A549 (cell line): ENCODE measurements around the gene CHMP3. TPM values are rescaled to one million over a fixed set of nuclear protein-coding genes. Genes with fewer than 3 reads are reported as not detected.

ENCODE experiments used
- ATAC-seq, 2 experiments: fragments of 200-7000 bp in 1 of 2; fragments of >200 bp in 1 of 2; cut with Nextera tagmentation in 1 of 2; cut with Tn5 transposase in 1 of 2; 3 replicates each; pipeline versions ENCODE4 v1.8.0 to v1.9.1; 2018 to 2020; ENCODE audit warnings: mild to moderate bottlenecking in 1 of 2, moderate library complexity in 1 of 2
- CTCF ChIA-PET: fragments of 300-600 bp; sonication (Branson Sonifier 250); formaldehyde crosslinking; extraction: SDS; loops from one replicate; lab custom pipeline; 2021; ENCODE audit warnings: antibody characterized with exemption, inconsistent platforms; lab: Yijun Ruan, JAX
- POLR2A ChIA-PET: fragments of 350-600 bp; formaldehyde crosslinking; extraction: SDS; loops from one replicate; lab custom pipeline; 2021; ENCODE audit warnings: antibody characterized with exemption, inconsistent platforms; lab: Yijun Ruan, JAX
- DNase-seq, 2 experiments: peaks; one replicate each; pipeline versions ENCODE4 v3.0.0 to v3.0.0-alpha.2; 2011 to 2016; ENCODE audit warnings: low read depth in 1 of 2, low spot score in 1 of 2
- FAIRE-seq: peaks from 2 replicates; lab custom pipeline; 2011; peaks lifted over from hg19 to GRCh38; lab: Jason Lieb, UNC
- H3K27ac ChIP-seq, 2 experiments: fragments of >200 bp; sonication (Bioruptor Twin); formaldehyde crosslinking; 3 replicates each; pipeline ENCODE4 v1.5.1; 2016 to 2017
- H3K4me1 ChIP-seq: fragments of >200 bp; sonication (Bioruptor Twin); formaldehyde crosslinking; 3 replicates; pipeline ENCODE4 v1.6.1; 2016
- H3K4me2 ChIP-seq: fragments of >200 bp; sonication (Bioruptor Twin); formaldehyde crosslinking; 3 replicates; pipeline ENCODE4 v1.6.1; 2016
- H3K4me3 ChIP-seq: fragments of >200 bp; sonication (Bioruptor Twin); formaldehyde crosslinking; 3 replicates; pipeline ENCODE4 v1.5.1; 2016
- H3K9me3 ChIP-seq: fragments of >200 bp; sonication (Bioruptor Twin); formaldehyde crosslinking; 3 replicates; pipeline ENCODE4 v1.6.1; 2016
- BHLHE40 ChIP-seq: IDR thresholded peaks from 2 replicates; pipeline ENCODE4 v1.6.1; 2012; ENCODE audit warnings: low read depth, low read length, inconsistent platforms
- CBX8 ChIP-seq: fragments of 200-600 bp; sonication (generic); IDR thresholded peaks from 2 replicates; pipeline ENCODE4 v1.6.1; 2016
- E2F6 ChIP-seq: IDR thresholded peaks from 2 replicates; pipeline ENCODE4 v1.6.1; 2012; ENCODE audit warnings: low read depth, borderline replicate concordance
- ESRRA ChIP-seq: fragments of 150-350 bp; IDR thresholded peaks from 2 replicates; pipeline ENCODE4 v1.6.1; 2014; ENCODE audit warnings: mild to moderate bottlenecking, low read length, borderline replicate concordance
- FOSL2 ChIP-seq, 2 experiments: fragments of 450-650 bp in 1 of 2; fragments of >200 bp in 1 of 2; sonication (Bioruptor Twin) in 1 of 2; formaldehyde crosslinking; IDR thresholded peaks; 2 replicates each; pipeline versions ENCODE4 v1.5.0 to v1.6.1; 2016 to 2020; ENCODE audit warnings: mild to moderate bottlenecking in 1 of 2, moderate library complexity in 1 of 2
- GATA3 ChIP-seq: IDR thresholded peaks from 2 replicates; pipeline ENCODE4 v1.6.1; 2012; ENCODE audit warnings: borderline replicate concordance
- HDAC2 ChIP-seq: fragments of 200-600 bp; sonication (generic); IDR thresholded peaks from 2 replicates; pipeline ENCODE4 v1.6.1; 2016
- HEYL ChIP-seq: fragments of 250-450 bp; sonication (Bioruptor Pico); IDR thresholded peaks from 2 replicates; pipeline ENCODE4 v1.8.0; 2021; ENCODE audit warnings: mild to moderate bottlenecking, moderate library complexity
- HOXA7 ChIP-seq: fragments of 250-450 bp; sonication (Bioruptor Pico); IDR thresholded peaks from 2 replicates; pipeline ENCODE4 v1.5.0; 2020; ENCODE audit warnings: mild to moderate bottlenecking, moderate library complexity
- HOXB5 ChIP-seq: fragments of 250-450 bp; sonication (Bioruptor Pico); IDR thresholded peaks from 2 replicates; pipeline ENCODE4 v1.5.0; 2020; ENCODE audit warnings: mild to moderate bottlenecking, moderate library complexity
- JUN ChIP-seq, 2 experiments: fragments of >200 bp; sonication (Bioruptor Twin); formaldehyde crosslinking; IDR thresholded peaks; 2 replicates in 1 of 2; 3 replicates in 1 of 2; pipeline ENCODE4 v1.6.1; 2016 to 2017
- MAFK ChIP-seq: fragments of 450-650 bp; IDR thresholded peaks from 2 replicates; pipeline ENCODE4 v1.6.1; 2014; ENCODE audit not compliant: partially characterized antibody
- MYC ChIP-seq: IDR thresholded peaks from 2 replicates; pipeline ENCODE4 v1.6.1; 2012; ENCODE audit warnings: mild to moderate bottlenecking, inconsistent platforms, low read length, improper control_type of control experiment, borderline replicate concordance
- PHF8 ChIP-seq: fragments of 200-600 bp; sonication (generic); IDR thresholded peaks from 2 replicates; pipeline ENCODE4 v1.6.1; 2016; ENCODE audit warnings: low read depth, mild to moderate bottlenecking, antibody characterized with exemption, moderate library complexity, borderline replicate concordance
- POLR2A ChIP-seq: IDR thresholded peaks from 2 replicates; pipeline ENCODE4 v1.6.1; 2012; ENCODE audit warnings: mild to moderate bottlenecking, low read length
- REST ChIP-seq: fragments of 200-600 bp; sonication (generic); IDR thresholded peaks from 2 replicates; pipeline ENCODE4 v1.6.1; 2016; ENCODE audit warnings: antibody characterized with exemption, mild to moderate bottlenecking, moderate library complexity
- RNF2 ChIP-seq: fragments of 200-600 bp; sonication (generic); IDR thresholded peaks from 2 replicates; pipeline ENCODE4 v1.6.1; 2016; ENCODE audit warnings: low read depth, mild to moderate bottlenecking, antibody characterized with exemption, moderate library complexity, borderline replicate concordance
- ZC3H11A ChIP-seq: fragments of 450-650 bp; IDR thresholded peaks from 2 replicates; pipeline ENCODE4 v1.6.1; 2014; ENCODE audit warnings: antibody characterized with exemption, mild to moderate bottlenecking
- ZSCAN20 ChIP-seq: fragments of 250-450 bp; sonication (Bioruptor Pico); IDR thresholded peaks from 2 replicates; pipeline ENCODE4 v1.8.0; 2022; ENCODE audit warnings: mild to moderate bottlenecking, moderate library complexity
- WGBS: methylation state at CpG from one replicate; pipeline ENCODE4 v1.1.6; 2017; ENCODE audit errors: missing lambda C conversion rate; 5-methylcytosine and 5-hydroxymethylcytosine counted together
- polyA minus RNA-seq: library from RNA; depleted of rRNA, polyadenylated mRNA; stranded (reverse); fragments of >200 nt; gene quantifications from 2 replicates; pipeline ENCODE4 v1.2.3, GENCODE V29; 2011; rRNA and poly(A)+ RNA removed
- polyA plus RNA-seq, 4 experiments: library from polyadenylated mRNA; depleted of rRNA in 3 of 4; stranded (reverse); fragments of >200 nt; fragmentation: RNase III in 1 of 4; extraction: RNeasy Plus Mini Kit Qiagen cat#74134 plus additional on column Dnase treatment in 1 of 4; gene quantifications; 2 replicates in 3 of 4; 3 replicates in 1 of 4; pipeline ENCODE4 v1.2.3, GENCODE V29; 2011 to 2017
- TF ChIP-seq, protein P1 (sequence below): fragments of 450-650 bp; IDR thresholded peaks from 2 replicates; pipeline ENCODE4 v1.6.1; 2014; ENCODE audit warnings: antibody characterized with exemption
- TF ChIP-seq, protein P2 (sequence below): fragments of >200 bp; sonication (Bioruptor Twin); formaldehyde crosslinking; IDR thresholded peaks from 3 replicates; pipeline ENCODE4 v1.6.1; 2016
- TF ChIP-seq, protein P3 (sequence below): IDR thresholded peaks from 2 replicates; pipeline ENCODE4 v1.6.1; 2012
- TF ChIP-seq, protein P4 (sequence below): fragments of 250-450 bp; sonication (Bioruptor Pico); IDR thresholded peaks from 2 replicates; pipeline ENCODE4 v1.5.0; 2020; ENCODE audit warnings: low read depth, mild to moderate bottlenecking, moderate library complexity

Gene CHMP3
- polyA plus RNA-seq (2011; rRNA removed) (175 and 246 TPM in 2 replicates), polyA plus RNA-seq (2017; fragmentation: RNase III; extraction: RNeasy Plus Mini Kit Qiagen cat#74134 plus additional on column Dnase treatment) (108 to 109 TPM (median 108 TPM) in 3 replicates), polyA minus RNA-seq (58.5 and 73.4 TPM in 2 replicates)
- polyA plus RNA-seq (2012; cell fraction: cytosol; rRNA removed) = 60.1 and 66.2 TPM in 2 replicates
- polyA plus RNA-seq (2012; cell fraction: nucleus; rRNA removed) = 14.5 and 21.6 TPM in 2 replicates

- Histone ChIP-seq H3K4me2 (peak within 1 kb of the TSS; percentile 74), H3K9me3 (peaks cover 5% of the 10 kb centered on the region; the same call in 1 of the 3 replicates), H3K27ac (peak within 1 kb of the TSS; percentile 94 to 96), H3K4me3 (peak within 1 kb of the TSS; percentile 56), H3K4me1 (peaks cover 29% of the 10 kb centered on the region)
- POLR2A ChIA-PET = interaction anchor here (0.6 to 2.5 kb wide), 3 partner anchors 59 to 411 kb away, joined by 7 to 14 read pairs (median 10); partner anchors contain the start of gene KDM3A
- WGBS = 2% methylated on average over 42 of the region's 57 CpGs
- TF ChIP-seq, protein P1, sequence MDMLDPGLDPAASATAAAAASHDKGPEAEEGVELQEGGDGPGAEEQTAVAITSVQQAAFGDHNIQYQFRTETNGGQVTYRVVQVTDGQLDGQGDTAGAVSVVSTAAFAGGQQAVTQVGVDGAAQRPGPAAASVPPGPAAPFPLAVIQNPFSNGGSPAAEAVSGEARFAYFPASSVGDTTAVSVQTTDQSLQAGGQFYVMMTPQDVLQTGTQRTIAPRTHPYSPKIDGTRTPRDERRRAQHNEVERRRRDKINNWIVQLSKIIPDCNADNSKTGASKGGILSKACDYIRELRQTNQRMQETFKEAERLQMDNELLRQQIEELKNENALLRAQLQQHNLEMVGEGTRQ = peak; percentile 66; the same call in 1 of the 2 replicates
- TF ChIP-seq RNF2 = no peak
- no peak for TF ChIP-seq FOSL2 (IDR thresholded peaks at IDR 0.05)
- peak; percentile 83 for TF ChIP-seq FOSL2 (CRISPR knock-in tag; IDR thresholded peaks at IDR 0.05)
- TF ChIP-seq E2F6 = peak; percentile 97
- peak; percentile 63; the same call in 1 of the 2 replicates for TF ChIP-seq HOXA7 (CRISPR knock-in tag)
- TF ChIP-seq POLR2A = peak; percentile 57
- TF ChIP-seq JUN (IDR thresholded peaks at IDR 0.05) = peak; percentile 56 to 95; a peak in 4 of 5 replicates
- no peak for TF ChIP-seq ESRRA
- TF ChIP-seq, protein P2, sequence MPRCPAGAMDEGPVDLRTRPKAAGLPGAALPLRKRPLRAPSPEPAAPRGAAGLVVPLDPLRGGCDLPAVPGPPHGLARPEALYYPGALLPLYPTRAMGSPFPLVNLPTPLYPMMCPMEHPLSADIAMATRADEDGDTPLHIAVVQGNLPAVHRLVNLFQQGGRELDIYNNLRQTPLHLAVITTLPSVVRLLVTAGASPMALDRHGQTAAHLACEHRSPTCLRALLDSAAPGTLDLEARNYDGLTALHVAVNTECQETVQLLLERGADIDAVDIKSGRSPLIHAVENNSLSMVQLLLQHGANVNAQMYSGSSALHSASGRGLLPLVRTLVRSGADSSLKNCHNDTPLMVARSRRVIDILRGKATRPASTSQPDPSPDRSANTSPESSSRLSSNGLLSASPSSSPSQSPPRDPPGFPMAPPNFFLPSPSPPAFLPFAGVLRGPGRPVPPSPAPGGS = peak; percentile 85; the same call in 1 of the 3 replicates
- TF ChIP-seq MYC = peak; percentile 14; the same call in 1 of the 2 replicates
- 0 out of 2 replicates have a peak, but pooled peaks have one; percentile 12 for TF ChIP-seq REST
- no peak for TF ChIP-seq HDAC2
- no peak for TF ChIP-seq HEYL (CRISPR knock-in tag)
- TF ChIP-seq PHF8 = peak; percentile 92
- 0 out of 2 replicates have a peak, but pooled peaks have one; percentile 11 for TF ChIP-seq ZC3H11A
- no peak for TF ChIP-seq CBX8
- TF ChIP-seq HOXB5 (CRISPR knock-in tag) = peak; percentile 92; the same call in 1 of the 2 replicates
- TF ChIP-seq BHLHE40 = peak; percentile 38
- TF ChIP-seq, protein P3, sequence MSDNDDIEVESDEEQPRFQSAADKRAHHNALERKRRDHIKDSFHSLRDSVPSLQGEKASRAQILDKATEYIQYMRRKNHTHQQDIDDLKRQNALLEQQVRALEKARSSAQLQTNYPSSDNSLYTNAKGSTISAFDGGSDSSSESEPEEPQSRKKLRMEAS = peak; percentile 98
- TF ChIP-seq GATA3 = peak; percentile 75
- TF ChIP-seq, protein P4, sequence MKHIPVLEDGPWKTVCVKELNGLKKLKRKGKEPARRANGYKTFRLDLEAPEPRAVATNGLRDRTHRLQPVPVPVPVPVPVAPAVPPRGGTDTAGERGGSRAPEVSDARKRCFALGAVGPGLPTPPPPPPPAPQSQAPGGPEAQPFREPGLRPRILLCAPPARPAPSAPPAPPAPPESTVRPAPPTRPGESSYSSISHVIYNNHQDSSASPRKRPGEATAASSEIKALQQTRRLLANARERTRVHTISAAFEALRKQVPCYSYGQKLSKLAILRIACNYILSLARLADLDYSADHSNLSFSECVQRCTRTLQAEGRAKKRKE = peak; percentile 95
- peak; percentile 95 for TF ChIP-seq MAFK
- TF ChIP-seq ZSCAN20 (CRISPR knock-in tag) = no peak
- CTCF ChIA-PET = interaction anchor here (1.1 kb wide), 1 partner anchor 64 kb away, joined by 3 read pairs; no protein-coding TSS in a partner anchor
- FAIRE-seq = peak; percentile 84
- ATAC-seq = peak; percentile 92 to 95
- peak; percentile 98 for DNase-seq
Measured at GRCh38 chr2:86562922-86563649, at the start of gene CHMP3. Gene CHMP3, minus strand, starts transcription at chr2:86563443. Its CDS starts 95 bp downstream, at chr2:86563348.
